ENCODE results near the gene ETV6.

DNA sequence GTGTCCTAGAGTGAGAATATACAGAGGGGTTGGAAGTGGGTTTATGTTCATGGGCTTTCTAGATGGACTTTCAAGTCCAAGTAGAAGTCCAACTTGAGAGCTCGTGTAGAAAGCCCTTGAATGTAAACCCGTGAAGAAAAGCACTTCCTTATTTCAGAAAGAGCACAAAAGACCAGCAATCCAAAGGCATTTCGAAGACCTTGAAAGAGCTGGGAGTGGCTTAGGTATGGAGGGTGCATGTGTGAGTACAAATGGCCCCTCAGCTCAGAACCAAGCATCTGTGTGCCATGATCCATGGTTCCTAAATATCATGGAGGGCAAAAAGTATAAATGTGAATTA is 160.7 kb downstream of the ETV6 start:
- TF ChIP-seq, protein P1, sequence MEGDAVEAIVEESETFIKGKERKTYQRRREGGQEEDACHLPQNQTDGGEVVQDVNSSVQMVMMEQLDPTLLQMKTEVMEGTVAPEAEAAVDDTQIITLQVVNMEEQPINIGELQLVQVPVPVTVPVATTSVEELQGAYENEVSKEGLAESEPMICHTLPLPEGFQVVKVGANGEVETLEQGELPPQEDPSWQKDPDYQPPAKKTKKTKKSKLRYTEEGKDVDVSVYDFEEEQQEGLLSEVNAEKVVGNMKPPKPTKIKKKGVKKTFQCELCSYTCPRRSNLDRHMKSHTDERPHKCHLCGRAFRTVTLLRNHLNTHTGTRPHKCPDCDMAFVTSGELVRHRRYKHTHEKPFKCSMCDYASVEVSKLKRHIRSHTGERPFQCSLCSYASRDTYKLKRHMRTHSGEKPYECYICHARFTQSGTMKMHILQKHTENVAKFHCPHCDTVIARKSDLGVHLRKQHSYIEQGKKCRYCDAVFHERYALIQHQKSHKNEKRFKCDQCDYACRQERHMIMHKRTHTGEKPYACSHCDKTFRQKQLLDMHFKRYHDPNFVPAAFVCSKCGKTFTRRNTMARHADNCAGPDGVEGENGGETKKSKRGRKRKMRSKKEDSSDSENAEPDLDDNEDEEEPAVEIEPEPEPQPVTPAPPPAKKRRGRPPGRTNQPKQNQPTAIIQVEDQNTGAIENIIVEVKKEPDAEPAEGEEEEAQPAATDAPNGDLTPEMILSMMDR (IDR thresholded peaks at IDR 0.05): no peak
- TF ChIP-seq POLR2AphosphoS5 (IDR thresholded peaks at IDR 0.05): no peak
